ENCODE measurements around the gene KLHDC9.

KLHDC9 gene

DNA sequence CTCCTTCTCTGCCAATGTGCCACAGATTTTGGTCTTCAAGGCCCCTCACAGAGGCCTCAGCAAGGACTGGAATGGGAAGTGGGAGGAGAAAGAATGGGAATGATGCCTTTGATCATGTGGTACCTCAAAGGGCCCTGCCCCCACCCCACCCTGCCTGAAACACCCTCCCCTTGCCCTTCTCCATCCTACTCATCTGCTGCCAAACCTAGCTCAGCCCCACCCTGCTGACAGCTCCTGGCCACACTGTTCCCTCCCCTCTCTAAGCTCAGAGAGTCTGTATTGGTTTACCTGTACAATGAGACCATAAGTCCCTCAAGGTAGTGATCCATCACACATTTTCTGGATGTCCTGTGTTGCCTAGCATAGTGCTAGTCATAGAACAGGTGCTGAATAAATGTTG is 21.8 kb upstream of the KLHDC9 start:
- Histone ChIP-seq H3K27me3 (replicated peaks; ENCODE audit: control insufficient read depth, insufficient read depth, low read length, poor library complexity, severe bottlenecking) (no peaks in the 10 kb centered on the region), H3K9me3 (ENCODE audit: control insufficient read depth, low read length) (no peaks in the 10 kb centered on the region), H3K4me1 (ENCODE audit: control insufficient read depth, insufficient read depth, low read length, poor library complexity, severe bottlenecking) (peaks cover 5% of the 10 kb centered on the region), H3K4me3 (ENCODE audit: insufficient read depth, low read depth, low read length, poor library complexity, severe bottlenecking) (no peak overlapping the region), H3K27ac (ENCODE audit: insufficient read depth, low read length, poor library complexity, severe bottlenecking) (no peak overlapping the region), H3K36me3 (ENCODE audit: control insufficient read depth, insufficient read depth, low read length) (no peaks in the 10 kb centered on the region)
- no peak for DNase-seq

GRCh38 chr1:161077426-161077825 is 20.7 kb upstream of the KLHDC9 start:
- no peaks in the 10 kb centered on the region for H3K27me3 ChIP-seq (replicated peaks; ENCODE audit: control insufficient read depth, insufficient read depth, low read length, poor library complexity, severe bottlenecking)
- no peaks in the 10 kb centered on the region for H3K9me3 ChIP-seq (ENCODE audit: control insufficient read depth, low read length)
- H3K4me3 ChIP-seq (ENCODE audit: insufficient read depth, low read depth, low read length, poor library complexity, severe bottlenecking) = no peak overlapping the region
- H3K4me1 ChIP-seq (ENCODE audit: control insufficient read depth, insufficient read depth, low read length, poor library complexity, severe bottlenecking) = no peaks in the 10 kb centered on the region
- H3K36me3 ChIP-seq (ENCODE audit: control insufficient read depth, insufficient read depth, low read length) = no peaks in the 10 kb centered on the region
- no peak for DNase-seq
- H3K27ac ChIP-seq (ENCODE audit: insufficient read depth, low read length, poor library complexity, severe bottlenecking) = no peak overlapping the region

DNA sequence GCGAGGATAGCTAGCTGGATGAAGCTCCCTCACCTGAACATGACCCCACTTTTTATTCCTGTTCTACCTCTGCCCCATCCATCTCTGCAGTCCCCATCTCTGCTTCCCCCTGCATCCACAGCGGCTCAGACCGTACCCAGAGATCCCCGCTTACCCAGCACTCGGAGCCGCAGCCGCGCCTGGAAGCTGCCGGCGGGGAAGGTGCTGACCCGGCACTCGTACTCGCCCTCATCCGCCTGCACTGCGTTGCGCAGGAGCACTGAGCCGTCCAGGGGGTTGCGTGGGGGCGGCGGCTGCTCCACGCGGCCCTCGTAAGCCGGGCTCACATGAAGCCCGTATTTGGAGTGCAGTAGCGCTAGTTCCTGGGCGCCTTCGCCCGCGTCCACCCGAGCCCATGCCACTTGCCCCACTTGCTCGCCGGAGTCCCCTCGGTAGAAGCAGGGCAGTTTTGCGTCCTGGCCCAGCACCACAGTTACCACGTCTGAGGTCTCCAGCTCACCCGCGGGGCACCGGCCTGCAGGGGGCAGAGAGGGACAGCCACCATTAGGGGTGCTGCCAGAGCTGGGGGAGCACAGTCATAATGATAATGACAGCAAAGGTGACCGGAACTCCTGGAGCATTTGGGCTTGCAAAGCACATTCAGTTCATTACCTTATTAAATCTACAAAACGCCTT is 18.6 kb upstream of the KLHDC9 start:
- Histone ChIP-seq H3K27ac (ENCODE audit: insufficient read depth, low read length, poor library complexity, severe bottlenecking) (no peak overlapping the region), H3K4me1 (ENCODE audit: control insufficient read depth, insufficient read depth, low read length, poor library complexity, severe bottlenecking) (no peaks in the 10 kb centered on the region), H3K36me3 (ENCODE audit: control insufficient read depth, insufficient read depth, low read length) (no peaks in the 10 kb centered on the region), H3K9me3 (ENCODE audit: control insufficient read depth, low read length) (no peaks in the 10 kb centered on the region), H3K4me3 (ENCODE audit: insufficient read depth, low read depth, low read length, poor library complexity, severe bottlenecking) (no peak overlapping the region), H3K27me3 (replicated peaks; ENCODE audit: control insufficient read depth, insufficient read depth, low read length, poor library complexity, severe bottlenecking) (no peaks in the 10 kb centered on the region)
- no peak for DNase-seq

GRCh38 chr1:161080441-161081405 is 17.4 kb upstream of the KLHDC9 start:
- DNase-seq = no peak
- Histone ChIP-seq H3K9me3 (ENCODE audit: control insufficient read depth, low read length) (no peaks in the 10 kb centered on the region), H3K4me1 (ENCODE audit: control insufficient read depth, insufficient read depth, low read length, poor library complexity, severe bottlenecking) (no peaks in the 10 kb centered on the region), H3K4me3 (ENCODE audit: insufficient read depth, low read depth, low read length, poor library complexity, severe bottlenecking) (no peak overlapping the region), H3K27me3 (replicated peaks; ENCODE audit: control insufficient read depth, insufficient read depth, low read length, poor library complexity, severe bottlenecking) (no peaks in the 10 kb centered on the region), H3K27ac (ENCODE audit: insufficient read depth, low read length, poor library complexity, severe bottlenecking) (no peak overlapping the region), H3K36me3 (ENCODE audit: control insufficient read depth, insufficient read depth, low read length) (no peaks in the 10 kb centered on the region)

DNA sequence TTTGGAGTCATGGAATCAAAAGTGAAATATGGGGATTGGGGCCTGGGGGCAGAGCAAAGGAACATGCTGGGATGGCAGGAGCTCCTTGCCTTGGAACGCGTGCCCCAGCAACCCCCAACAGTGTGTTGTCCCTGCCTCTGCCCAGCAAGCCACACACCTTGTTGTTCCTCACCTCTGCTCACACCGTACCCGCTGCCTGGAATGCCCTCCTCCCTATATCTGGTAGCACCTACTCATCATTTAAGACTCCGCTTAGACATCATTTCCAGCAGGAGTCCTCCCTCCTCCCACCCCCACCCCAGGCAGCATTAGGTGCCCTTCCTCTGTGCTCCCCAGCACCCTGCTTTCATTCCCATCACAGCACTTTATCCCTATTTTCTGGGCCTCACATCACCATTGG is 16.6 kb upstream of the KLHDC9 start:
- Histone ChIP-seq H3K4me3 (ENCODE audit: insufficient read depth, low read depth, low read length, poor library complexity, severe bottlenecking) (no peak overlapping the region), H3K27me3 (replicated peaks; ENCODE audit: control insufficient read depth, insufficient read depth, low read length, poor library complexity, severe bottlenecking) (no peaks in the 10 kb centered on the region), H3K9me3 (ENCODE audit: control insufficient read depth, low read length) (no peaks in the 10 kb centered on the region), H3K36me3 (ENCODE audit: control insufficient read depth, insufficient read depth, low read length) (no peaks in the 10 kb centered on the region), H3K4me1 (ENCODE audit: control insufficient read depth, insufficient read depth, low read length, poor library complexity, severe bottlenecking) (no peaks in the 10 kb centered on the region), H3K27ac (ENCODE audit: insufficient read depth, low read length, poor library complexity, severe bottlenecking) (no peak overlapping the region)
- no peak for DNase-seq

DNA sequence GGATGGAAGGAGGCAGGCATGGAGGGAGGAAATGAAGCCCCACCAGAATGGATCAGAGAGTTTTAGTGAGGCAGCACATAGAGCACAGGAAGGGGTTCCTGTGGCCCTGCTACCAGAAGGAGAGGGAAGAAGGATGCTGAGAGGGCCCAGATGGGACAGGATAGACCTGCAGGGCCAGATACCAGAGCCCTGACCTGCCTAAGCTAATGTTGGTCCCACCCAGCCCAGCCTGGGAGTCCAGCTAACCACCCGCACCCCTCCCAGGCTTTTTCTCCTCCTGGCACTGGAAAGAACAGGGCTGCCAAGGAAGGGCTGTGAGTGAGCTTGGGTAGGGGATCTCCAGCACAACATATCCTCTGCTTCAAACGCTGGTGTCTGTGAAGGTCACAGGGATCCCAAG is 15.7 kb upstream of the KLHDC9 start:
- Histone ChIP-seq H3K4me3 (ENCODE audit: insufficient read depth, low read depth, low read length, poor library complexity, severe bottlenecking) (no peak overlapping the region), H3K4me1 (ENCODE audit: control insufficient read depth, insufficient read depth, low read length, poor library complexity, severe bottlenecking) (no peaks in the 10 kb centered on the region), H3K27ac (ENCODE audit: insufficient read depth, low read length, poor library complexity, severe bottlenecking) (no peak overlapping the region), H3K36me3 (ENCODE audit: control insufficient read depth, insufficient read depth, low read length) (no peaks in the 10 kb centered on the region), H3K9me3 (ENCODE audit: control insufficient read depth, low read length) (no peaks in the 10 kb centered on the region), H3K27me3 (replicated peaks; ENCODE audit: control insufficient read depth, insufficient read depth, low read length, poor library complexity, severe bottlenecking) (no peaks in the 10 kb centered on the region)
- DNase-seq = no peak

DNA sequence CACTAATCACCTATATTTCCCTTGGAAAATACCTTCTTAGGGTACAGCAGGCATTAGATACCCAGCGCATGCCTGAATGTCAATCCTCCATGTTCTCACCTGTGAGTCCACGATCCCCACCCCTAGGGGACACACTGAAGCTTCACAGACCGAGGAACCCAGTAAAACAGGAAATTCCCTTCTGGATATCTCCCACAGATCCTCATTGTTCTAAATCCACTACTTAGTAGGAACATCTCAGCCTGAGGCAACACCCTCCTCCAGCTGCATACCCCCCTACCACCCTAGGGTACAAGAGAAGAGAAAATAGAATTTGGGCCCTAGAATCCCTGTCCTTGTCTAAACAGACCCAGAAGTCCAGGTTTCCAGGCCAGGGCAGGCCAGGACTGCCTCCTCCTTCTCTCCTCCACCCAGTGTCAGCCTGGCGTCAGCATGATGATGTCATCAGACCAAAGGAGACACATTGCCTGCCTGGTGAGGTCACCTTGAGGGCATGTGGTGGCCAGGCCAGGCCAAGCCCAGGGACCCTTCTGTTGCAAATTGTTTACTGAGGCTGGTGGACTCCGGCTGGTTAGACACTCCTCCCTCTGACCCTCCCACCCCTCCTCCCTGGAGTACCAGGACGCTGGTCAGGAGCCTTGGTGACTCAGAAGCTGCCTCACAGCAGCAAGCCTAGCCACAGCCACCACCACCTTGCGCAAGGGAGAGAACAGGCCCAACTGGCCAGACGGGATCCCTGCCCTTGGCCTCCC is 15.0 kb upstream of the KLHDC9 start:
- Histone ChIP-seq H3K4me3 (ENCODE audit: insufficient read depth, low read depth, low read length, poor library complexity, severe bottlenecking) (no peak overlapping the region), H3K4me1 (ENCODE audit: control insufficient read depth, insufficient read depth, low read length, poor library complexity, severe bottlenecking) (no peaks in the 10 kb centered on the region), H3K27me3 (replicated peaks; ENCODE audit: control insufficient read depth, insufficient read depth, low read length, poor library complexity, severe bottlenecking) (no peaks in the 10 kb centered on the region), H3K36me3 (ENCODE audit: control insufficient read depth, insufficient read depth, low read length) (no peaks in the 10 kb centered on the region), H3K27ac (ENCODE audit: insufficient read depth, low read length, poor library complexity, severe bottlenecking) (no peak overlapping the region), H3K9me3 (ENCODE audit: control insufficient read depth, low read length) (no peaks in the 10 kb centered on the region)
- no peak for DNase-seq

GRCh38 chr1:161083748-161084596 is 14.2 kb upstream of the KLHDC9 start:
- H3K4me3 ChIP-seq (ENCODE audit: insufficient read depth, low read depth, low read length, poor library complexity, severe bottlenecking) = no peak overlapping the region
- H3K4me1 ChIP-seq (ENCODE audit: control insufficient read depth, insufficient read depth, low read length, poor library complexity, severe bottlenecking) = no peaks in the 10 kb centered on the region
- no peak for DNase-seq
- H3K27ac ChIP-seq (ENCODE audit: insufficient read depth, low read length, poor library complexity, severe bottlenecking) = no peak overlapping the region
- H3K27me3 ChIP-seq (replicated peaks; ENCODE audit: control insufficient read depth, insufficient read depth, low read length, poor library complexity, severe bottlenecking) = no peaks in the 10 kb centered on the region
- no peaks in the 10 kb centered on the region for H3K9me3 ChIP-seq (ENCODE audit: control insufficient read depth, low read length)
- no peaks in the 10 kb centered on the region for H3K36me3 ChIP-seq (ENCODE audit: control insufficient read depth, insufficient read depth, low read length)

DNA sequence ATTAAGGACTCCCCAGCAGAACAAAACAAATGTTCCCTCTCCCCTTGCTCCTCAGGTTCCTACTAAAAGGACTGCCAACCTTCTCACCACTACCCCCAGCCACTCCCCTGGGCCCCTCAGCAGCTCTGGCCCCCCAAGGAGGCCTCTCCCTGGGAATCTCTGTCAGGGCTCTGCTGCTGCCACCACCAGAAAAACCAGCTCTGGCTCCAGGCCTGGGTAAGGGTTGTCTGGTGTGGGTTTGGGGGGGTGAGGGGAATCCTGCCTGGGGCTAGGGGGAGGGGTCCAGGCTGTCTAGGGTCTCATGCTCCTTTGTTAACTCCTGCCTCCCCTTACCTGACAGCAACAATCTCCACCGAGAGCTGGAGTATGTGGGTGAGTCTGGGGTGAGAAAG is 13.6 kb upstream of the KLHDC9 start:
- Histone ChIP-seq H3K36me3 (ENCODE audit: control insufficient read depth, insufficient read depth, low read length) (no peaks in the 10 kb centered on the region), H3K27ac (ENCODE audit: insufficient read depth, low read length, poor library complexity, severe bottlenecking) (no peak overlapping the region), H3K9me3 (ENCODE audit: control insufficient read depth, low read length) (no peaks in the 10 kb centered on the region), H3K4me3 (ENCODE audit: insufficient read depth, low read depth, low read length, poor library complexity, severe bottlenecking) (no peak overlapping the region), H3K4me1 (ENCODE audit: control insufficient read depth, insufficient read depth, low read length, poor library complexity, severe bottlenecking) (no peaks in the 10 kb centered on the region), H3K27me3 (replicated peaks; ENCODE audit: control insufficient read depth, insufficient read depth, low read length, poor library complexity, severe bottlenecking) (no peaks in the 10 kb centered on the region)
- no peak for DNase-seq

Measured in effector memory CD4-positive, alpha-beta T cell (primary cell).